ENCODE results near the gene PPAT.

Gene PPAT

DNA sequence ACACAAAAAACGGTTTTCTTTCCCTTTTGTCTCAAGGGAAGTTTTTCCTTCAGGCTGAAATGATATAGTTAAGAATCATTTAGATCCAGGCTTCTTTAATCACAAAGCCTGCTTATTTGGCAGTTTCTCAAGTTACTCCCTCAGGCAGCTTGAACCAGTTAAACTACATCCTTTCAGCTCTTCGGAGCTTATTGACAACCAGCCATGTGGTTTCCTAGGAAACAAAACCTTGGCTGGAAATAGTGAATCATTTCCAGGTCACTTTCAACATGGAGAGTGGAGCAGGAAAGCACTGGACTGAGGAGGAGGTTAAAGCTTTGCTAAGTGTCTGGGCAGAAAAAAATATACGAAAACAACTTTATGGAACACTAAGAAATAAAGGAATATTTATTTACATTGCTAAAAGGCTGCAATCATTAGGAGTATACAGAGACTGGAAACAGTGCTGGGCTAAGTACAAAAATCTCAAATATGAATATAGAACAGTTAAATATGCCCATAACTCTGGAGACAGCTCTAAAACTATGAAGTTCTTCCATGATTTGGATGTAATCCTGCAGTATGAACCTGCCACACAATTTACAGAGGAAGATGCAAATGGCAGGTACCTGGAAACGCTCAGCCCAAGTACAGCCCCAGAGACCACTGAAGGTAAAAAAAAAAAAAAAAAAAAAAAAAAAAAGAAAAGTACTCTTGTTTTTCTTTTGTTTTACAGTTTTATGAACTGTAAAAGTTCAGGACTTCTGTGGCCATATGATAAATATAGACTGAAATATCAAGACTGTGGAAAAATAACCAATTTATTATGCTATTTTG is 25.0 kb downstream of the PPAT start:
- H3K9ac ChIP-seq (ENCODE audit: low read length): peak overlapping the region; percentile 93
- no peak overlapping the region for H4K8ac ChIP-seq (ENCODE audit: low read length)
- no peak overlapping the region for H3K18ac ChIP-seq (ENCODE audit: low read depth in 1 of 2, low read length in 2 of 2)
- no peak overlapping the region for H2AFZ ChIP-seq (ENCODE audit: low read depth, low read length)
- peak overlapping the region in 1 of 2 experiments; percentile 69 for H3K4me3 ChIP-seq (ENCODE audit: insufficient read depth in 1 of 2, low read depth in 1 of 2, low read length in 2 of 2)
- H2BK120ac ChIP-seq (ENCODE audit: low read depth, low read length): no peak overlapping the region
- H3K36me3 ChIP-seq (ENCODE audit: control insufficient read depth in 1 of 2, insufficient read depth in 2 of 2, low read depth in 1 of 2, low read length in 2 of 2): peaks cover 4 to 10% of the 10 kb centered on the region in 2 experiments
- no peak overlapping the region for H3K4ac ChIP-seq (ENCODE audit: low read depth in 1 of 2, low read length in 2 of 2)
- H2BK12ac ChIP-seq (ENCODE audit: low read length in 2 of 2): no peak overlapping the region
- no peak overlapping the region for H2BK15ac ChIP-seq (ENCODE audit: low read depth, poor library complexity, severe bottlenecking)
- no peak overlapping the region for H2AK5ac ChIP-seq (ENCODE audit: low read length, severe bottlenecking)
- peaks cover 13% of the 10 kb centered on the region for H3K79me1 ChIP-seq (replicated peaks; ENCODE audit: low read length, poor library complexity, severe bottlenecking)
- peak overlapping the region; percentile 61 for H3K4me2 ChIP-seq (ENCODE audit: low read length, poor library complexity, severe bottlenecking)
- peaks cover 1% of the 10 kb centered on the region for H3K4me1 ChIP-seq (ENCODE audit: control insufficient read depth, insufficient read depth, low read depth, low read length)
- no peaks in the 10 kb centered on the region for H3K27me3 ChIP-seq (ENCODE audit: control insufficient read depth in 1 of 2, insufficient read depth in 1 of 2, low read length in 2 of 2)
- H3K9me3 ChIP-seq (ENCODE audit: control insufficient read depth, low read length): no peaks in the 10 kb centered on the region
- H3K27ac ChIP-seq (ENCODE audit: low read length, poor library complexity, severe bottlenecking): peak overlapping the region; percentile 68
- peak; percentile 98 for DNase-seq
- H4K91ac ChIP-seq (ENCODE audit: low read length): no peak overlapping the region
- H3K23ac ChIP-seq (ENCODE audit: low read length in 2 of 2): no peak overlapping the region
- 0% methylated on average over 1 of the region's 4 CpGs for WGBS
- no peak overlapping the region for H2BK5ac ChIP-seq (ENCODE audit: low read depth, low read length, poor library complexity, severe bottlenecking)
- no peak overlapping the region for H3K14ac ChIP-seq (ENCODE audit: low read length in 2 of 2)

DNA sequence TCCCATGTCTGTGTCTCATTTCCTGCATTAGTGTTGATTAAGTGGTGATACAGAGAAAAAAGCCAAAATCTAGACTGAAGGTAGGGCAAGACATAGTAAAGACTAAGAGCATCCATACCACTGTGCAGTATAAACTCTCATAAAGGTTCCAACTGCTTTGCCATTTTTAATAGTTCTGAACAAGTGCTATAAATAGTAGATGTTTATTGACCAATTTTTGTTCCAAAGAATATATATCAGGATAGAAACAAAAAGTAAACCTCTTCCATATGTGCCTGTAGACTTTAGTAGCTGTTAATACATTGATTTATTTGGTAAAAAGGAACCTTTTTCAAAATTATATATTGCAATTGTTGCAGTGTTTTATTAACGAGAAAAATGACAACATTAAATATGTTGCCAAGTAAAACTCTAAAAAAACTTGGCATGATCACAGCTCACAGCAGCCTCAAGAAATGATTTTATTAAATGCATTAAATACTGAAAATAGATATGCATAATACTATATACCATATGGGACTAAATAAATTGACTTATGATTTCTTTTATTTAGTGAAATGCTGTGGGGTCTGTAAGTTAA is 25.8 kb downstream of the PPAT start:
- H3K79me1 ChIP-seq (replicated peaks; ENCODE audit: low read length, poor library complexity, severe bottlenecking): peaks cover 15% of the 10 kb centered on the region
- H3K4ac ChIP-seq (ENCODE audit: low read depth in 1 of 2, low read length in 2 of 2): no peak overlapping the region
- no peaks in the 10 kb centered on the region for H3K9me3 ChIP-seq (ENCODE audit: control insufficient read depth, low read length)
- no peak overlapping the region for H2AFZ ChIP-seq (ENCODE audit: low read depth, low read length)
- H4K91ac ChIP-seq (ENCODE audit: low read length): no peak overlapping the region
- H3K4me3 ChIP-seq (ENCODE audit: insufficient read depth in 1 of 2, low read depth in 1 of 2, low read length in 2 of 2): peak overlapping the region in 1 of 2 experiments; percentile 69
- H3K4me2 ChIP-seq (ENCODE audit: low read length, poor library complexity, severe bottlenecking): no peak overlapping the region
- no peak overlapping the region for H2BK5ac ChIP-seq (ENCODE audit: low read depth, low read length, poor library complexity, severe bottlenecking)
- H4K8ac ChIP-seq (ENCODE audit: low read length): no peak overlapping the region
- peak overlapping the region; percentile 93 for H3K9ac ChIP-seq (ENCODE audit: low read length)
- no peak overlapping the region for H3K18ac ChIP-seq (ENCODE audit: low read depth in 1 of 2, low read length in 2 of 2)
- peaks cover 1% of the 10 kb centered on the region for H3K4me1 ChIP-seq (ENCODE audit: control insufficient read depth, insufficient read depth, low read depth, low read length)
- no peak overlapping the region for H3K23ac ChIP-seq (ENCODE audit: low read length in 2 of 2)
- no peak overlapping the region for H2BK12ac ChIP-seq (ENCODE audit: low read length in 2 of 2)
- H3K36me3 ChIP-seq (ENCODE audit: control insufficient read depth in 1 of 2, insufficient read depth in 2 of 2, low read depth in 1 of 2, low read length in 2 of 2): peaks cover 6 to 19% of the 10 kb centered on the region in 2 experiments
- WGBS: no CpG with 5 or more reads among the region's 1 CpG
- no peak overlapping the region for H3K14ac ChIP-seq (ENCODE audit: low read length in 2 of 2)
- no peak overlapping the region for H2BK120ac ChIP-seq (ENCODE audit: low read depth, low read length)
- DNase-seq: no peak
- H2BK15ac ChIP-seq (ENCODE audit: low read depth, poor library complexity, severe bottlenecking): no peak overlapping the region
- H3K27me3 ChIP-seq (ENCODE audit: control insufficient read depth in 1 of 2, insufficient read depth in 1 of 2, low read length in 2 of 2): no peaks in the 10 kb centered on the region
- H3K27ac ChIP-seq (ENCODE audit: low read length, poor library complexity, severe bottlenecking): no peak overlapping the region
- no peak overlapping the region for H2AK5ac ChIP-seq (ENCODE audit: low read length, severe bottlenecking)

DNA sequence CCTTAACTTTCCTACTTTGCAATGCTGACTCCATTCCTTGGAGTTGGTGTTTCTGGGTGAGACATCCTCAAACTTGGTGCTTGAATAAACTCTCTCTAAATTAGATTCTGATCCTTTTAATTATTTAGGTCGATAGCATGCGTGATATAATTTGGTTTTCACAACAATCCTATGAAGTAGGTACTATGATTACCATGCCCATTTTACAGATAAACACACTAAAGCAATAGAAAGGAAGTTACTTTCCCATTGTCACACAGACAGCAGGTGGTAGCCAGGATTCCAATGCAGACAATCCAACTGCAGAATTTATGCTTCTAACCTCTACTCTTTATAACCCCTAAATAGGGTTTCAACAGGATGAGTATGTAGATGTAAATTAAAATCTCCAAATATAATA is 26.4 kb downstream of the PPAT start:
- Histone ChIP-seq H3K4ac (ENCODE audit: low read depth in 1 of 2, low read length in 2 of 2) (no peak overlapping the region), H3K27ac (ENCODE audit: low read length, poor library complexity, severe bottlenecking) (no peak overlapping the region), H2BK5ac (ENCODE audit: low read depth, low read length, poor library complexity, severe bottlenecking) (no peak overlapping the region), H3K18ac (ENCODE audit: low read depth in 1 of 2, low read length in 2 of 2) (no peak overlapping the region), H3K9ac (ENCODE audit: low read length) (peak overlapping the region; percentile 93), H3K9me3 (ENCODE audit: control insufficient read depth, low read length) (no peaks in the 10 kb centered on the region), H3K79me1 (replicated peaks; ENCODE audit: low read length, poor library complexity, severe bottlenecking) (peaks cover 12% of the 10 kb centered on the region), H2BK120ac (ENCODE audit: low read depth, low read length) (no peak overlapping the region), H4K91ac (ENCODE audit: low read length) (no peak overlapping the region), H2BK15ac (ENCODE audit: low read depth, poor library complexity, severe bottlenecking) (no peak overlapping the region), H3K4me3 (ENCODE audit: insufficient read depth in 1 of 2, low read depth in 1 of 2, low read length in 2 of 2) (no peak overlapping the region), H3K36me3 (ENCODE audit: control insufficient read depth in 1 of 2, insufficient read depth in 2 of 2, low read depth in 1 of 2, low read length in 2 of 2) (peaks cover 6 to 21% of the 10 kb centered on the region in 2 experiments), H2AK5ac (ENCODE audit: low read length, severe bottlenecking) (no peak overlapping the region), H2AFZ (ENCODE audit: low read depth, low read length) (no peak overlapping the region), H3K4me2 (ENCODE audit: low read length, poor library complexity, severe bottlenecking) (no peak overlapping the region), H3K23ac (ENCODE audit: low read length in 2 of 2) (no peak overlapping the region), H4K8ac (ENCODE audit: low read length) (no peak overlapping the region), H3K14ac (ENCODE audit: low read length in 2 of 2) (no peak overlapping the region), H3K27me3 (ENCODE audit: control insufficient read depth in 1 of 2, insufficient read depth in 1 of 2, low read length in 2 of 2) (no peaks in the 10 kb centered on the region), H3K4me1 (ENCODE audit: control insufficient read depth, insufficient read depth, low read depth, low read length) (peaks cover 1% of the 10 kb centered on the region), H2BK12ac (ENCODE audit: low read length in 2 of 2) (no peak overlapping the region)
- no peak for DNase-seq
- WGBS: 100% methylated on average over 2 of the region's 2 CpGs

DNA sequence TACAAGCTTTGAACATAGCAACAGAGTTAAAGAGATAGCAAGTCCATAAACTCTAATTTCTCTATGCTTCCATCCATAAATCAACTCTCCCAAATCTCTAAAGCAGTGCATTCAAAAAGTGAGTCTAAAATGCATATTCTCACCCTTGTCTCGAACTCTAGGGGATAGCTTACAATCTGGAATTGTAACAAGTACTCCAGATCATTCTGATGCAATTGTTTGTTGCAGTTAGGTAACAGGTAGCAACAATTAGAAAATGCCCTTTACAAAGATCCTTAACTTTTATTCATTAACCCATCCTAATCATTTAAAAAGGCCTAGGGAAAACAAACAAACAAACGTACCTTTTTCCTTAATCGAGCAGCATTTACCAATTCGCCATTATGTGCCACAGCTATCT is 29.3 kb downstream of the PPAT start:
- Histone ChIP-seq H2BK12ac (ENCODE audit: low read length in 2 of 2) (no peak overlapping the region), H3K4me2 (ENCODE audit: low read length, poor library complexity, severe bottlenecking) (no peak overlapping the region), H3K18ac (ENCODE audit: low read depth in 1 of 2, low read length in 2 of 2) (no peak overlapping the region), H3K27ac (ENCODE audit: low read length, poor library complexity, severe bottlenecking) (no peak overlapping the region), H3K9me3 (ENCODE audit: control insufficient read depth, low read length) (no peaks in the 10 kb centered on the region), H3K9ac (ENCODE audit: low read length) (no peak overlapping the region), H2BK15ac (ENCODE audit: low read depth, poor library complexity, severe bottlenecking) (no peak overlapping the region), H3K14ac (ENCODE audit: low read length in 2 of 2) (no peak overlapping the region), H3K4me1 (ENCODE audit: control insufficient read depth, insufficient read depth, low read depth, low read length) (peaks cover 1% of the 10 kb centered on the region), H4K8ac (ENCODE audit: low read length) (no peak overlapping the region), H3K4ac (ENCODE audit: low read depth in 1 of 2, low read length in 2 of 2) (no peak overlapping the region), H3K23ac (ENCODE audit: low read length in 2 of 2) (no peak overlapping the region), H2AFZ (ENCODE audit: low read depth, low read length) (no peak overlapping the region), H2AK5ac (ENCODE audit: low read length, severe bottlenecking) (no peak overlapping the region), H4K91ac (ENCODE audit: low read length) (no peak overlapping the region), H3K27me3 (ENCODE audit: control insufficient read depth in 1 of 2, insufficient read depth in 1 of 2, low read length in 2 of 2) (no peaks in the 10 kb centered on the region), H3K4me3 (ENCODE audit: insufficient read depth in 1 of 2, low read depth in 1 of 2, low read length in 2 of 2) (no peak overlapping the region), H3K36me3 (ENCODE audit: control insufficient read depth in 1 of 2, insufficient read depth in 2 of 2, low read depth in 1 of 2, low read length in 2 of 2) (peaks cover 6 to 42% of the 10 kb centered on the region in 2 experiments), H3K79me1 (replicated peaks; ENCODE audit: low read length, poor library complexity, severe bottlenecking) (peaks cover 8% of the 10 kb centered on the region), H2BK5ac (ENCODE audit: low read depth, low read length, poor library complexity, severe bottlenecking) (no peak overlapping the region), H2BK120ac (ENCODE audit: low read depth, low read length) (no peak overlapping the region)
- no peak for DNase-seq
- WGBS: 96% methylated on average over 4 of the region's 4 CpGs

All from mesenchymal stem cell (in vitro differentiated cells and primary cell).